ENCODE results near the gene TRAF6.
A peak's percentile ranks its signal among the peaks of the same experiment; 100 is the strongest.

Gene TRAF6

DNA sequence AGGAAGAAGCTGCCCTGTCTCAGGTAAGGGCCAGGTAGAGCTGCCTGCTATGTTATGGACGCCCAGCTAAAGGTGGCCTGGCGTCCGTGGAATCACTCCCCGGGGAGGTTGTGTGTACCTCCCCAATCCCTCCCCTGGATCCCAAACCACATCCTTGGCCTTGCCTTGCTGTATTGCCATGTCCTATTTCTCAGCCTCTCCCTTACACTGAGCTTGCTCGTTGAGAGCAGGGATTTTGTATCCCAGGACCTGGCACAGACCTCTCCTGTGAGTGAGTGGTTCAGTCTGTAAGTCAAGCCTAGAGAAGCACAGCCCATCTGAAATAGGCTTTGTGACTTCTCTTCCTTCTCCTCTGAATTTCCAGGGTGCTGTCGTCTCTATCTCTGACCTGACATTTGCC is 53.9 kb downstream of the TRAF6 start:
- no peak for DNase-seq

- peak; percentile 90 for DNase-seq
Measured at GRCh38 chr11:36455658-36456111, 54.4 kb downstream of the TRAF6 start.

GRCh38 chr11:36454941-36455631 is 55.0 kb downstream of the TRAF6 start:
- DNase-seq, result no peak

DNA sequence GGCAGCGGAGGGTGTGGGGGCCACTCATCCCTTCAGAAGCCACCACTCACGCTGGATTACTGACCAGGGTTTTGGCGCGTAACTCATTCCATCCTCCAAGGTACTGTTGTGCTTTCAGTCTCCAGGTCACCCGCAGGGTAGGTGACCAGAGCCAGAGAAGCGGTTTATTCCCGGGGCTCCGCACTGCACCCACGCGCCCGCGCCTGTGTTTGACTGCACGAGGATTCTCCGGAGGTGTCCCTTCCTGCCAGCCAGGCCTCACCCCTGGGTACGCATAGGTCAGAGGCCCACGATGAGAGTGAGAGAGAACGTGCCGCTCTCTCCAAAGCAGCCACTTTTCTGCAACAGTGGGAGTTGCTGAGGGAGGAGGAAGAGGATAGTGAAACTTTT is 55.5 kb downstream of the TRAF6 start:
- DNase-seq, result no peak

DNA sequence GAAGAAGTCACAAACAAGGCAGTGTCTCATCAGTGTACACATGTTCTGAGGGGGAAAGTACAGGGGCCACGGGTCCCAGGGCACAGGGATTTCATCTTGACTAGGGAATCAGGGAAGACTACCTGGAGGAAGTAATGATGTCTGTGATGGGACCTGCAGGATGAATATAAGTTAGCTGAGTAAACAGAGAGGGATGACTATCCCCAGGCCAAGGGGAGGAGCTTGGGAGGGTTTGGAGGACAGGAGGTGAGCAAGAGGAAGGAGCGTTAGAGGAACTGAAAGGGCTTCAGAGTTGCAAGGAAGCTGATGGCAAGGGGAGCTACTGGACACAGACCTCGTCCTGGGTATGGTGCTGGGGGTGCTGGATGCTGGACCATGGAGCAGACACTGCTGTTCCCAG is 56.4 kb downstream of the TRAF6 start:
- no peak for DNase-seq

GRCh38 chr11:36452961-36453360 is 57.1 kb downstream of the TRAF6 start:
- no peak for DNase-seq

DNA sequence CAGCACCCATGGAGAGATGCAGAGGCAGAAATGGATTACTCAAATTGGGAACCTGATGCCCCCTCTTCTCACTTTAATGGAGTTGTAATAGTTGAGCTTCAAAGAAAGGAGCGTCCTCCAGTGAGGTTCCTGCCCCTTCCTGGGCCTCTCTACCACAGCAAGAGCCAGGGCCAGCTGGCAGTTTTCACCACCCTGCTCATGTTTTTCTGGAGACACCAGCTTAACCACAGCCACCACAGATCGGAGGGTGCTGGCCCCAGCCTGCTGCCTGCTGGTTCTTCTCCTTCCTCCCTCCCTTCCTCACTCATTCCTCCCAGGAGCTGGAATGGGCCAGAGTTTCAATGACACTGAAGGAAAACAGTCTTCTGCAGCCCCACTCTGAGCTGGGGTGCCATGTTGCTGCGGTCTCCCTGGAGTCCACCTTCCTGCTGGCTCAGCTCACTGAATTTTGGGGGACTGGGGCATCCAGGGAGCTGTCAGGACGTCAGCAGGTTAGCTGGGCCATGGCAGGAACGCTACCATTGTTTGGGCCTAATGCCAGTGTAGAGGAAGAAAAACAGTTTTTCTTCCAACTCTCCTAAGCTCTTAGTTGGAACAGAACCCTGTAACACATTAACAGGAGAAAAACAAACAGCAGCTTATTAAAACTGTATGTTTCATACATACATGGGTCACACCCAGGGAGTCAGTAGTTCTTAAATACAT is 57.7 kb downstream of the TRAF6 start:
- DNase-seq, result no peak

DNA sequence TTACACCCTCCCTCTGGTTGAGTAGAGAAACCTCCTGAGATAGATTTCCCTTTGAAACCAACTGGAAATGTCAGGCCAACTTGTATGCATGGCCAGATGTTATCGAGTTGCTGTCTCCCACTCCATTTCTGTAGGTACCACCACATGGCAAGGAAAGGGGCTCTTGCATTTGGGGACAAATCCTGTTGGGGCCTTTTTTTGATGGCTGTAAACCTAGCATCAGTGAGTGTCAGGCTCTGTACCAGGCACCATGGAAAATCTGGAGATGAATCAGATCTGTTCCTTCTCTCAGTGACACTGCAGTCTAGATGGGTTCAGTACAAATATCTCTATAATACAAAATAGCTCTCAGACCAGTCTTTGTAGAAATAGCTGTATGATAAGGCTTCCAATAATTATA is 58.4 kb downstream of the TRAF6 start:
- no peak for DNase-seq

DNA sequence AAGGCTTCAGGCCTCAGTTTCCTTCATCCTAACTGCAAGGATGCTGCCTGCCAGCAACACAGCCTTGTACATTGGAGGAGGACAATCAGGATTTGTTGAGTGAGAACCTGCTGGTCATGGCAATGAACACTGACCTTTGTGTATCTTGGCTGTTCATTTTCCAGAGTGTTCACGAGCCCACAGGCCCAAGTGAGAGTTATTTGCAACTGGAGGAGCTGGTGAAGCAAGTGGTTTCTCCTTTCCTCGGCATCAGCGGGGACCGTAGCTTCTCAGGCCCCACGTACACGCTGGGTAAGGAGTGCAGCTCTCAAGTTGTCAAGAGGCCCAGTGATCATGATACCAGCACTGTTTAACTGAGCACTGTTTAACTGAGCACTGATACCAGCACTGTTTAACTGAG is 59.0 kb downstream of the TRAF6 start:
- no peak for DNase-seq

DNA sequence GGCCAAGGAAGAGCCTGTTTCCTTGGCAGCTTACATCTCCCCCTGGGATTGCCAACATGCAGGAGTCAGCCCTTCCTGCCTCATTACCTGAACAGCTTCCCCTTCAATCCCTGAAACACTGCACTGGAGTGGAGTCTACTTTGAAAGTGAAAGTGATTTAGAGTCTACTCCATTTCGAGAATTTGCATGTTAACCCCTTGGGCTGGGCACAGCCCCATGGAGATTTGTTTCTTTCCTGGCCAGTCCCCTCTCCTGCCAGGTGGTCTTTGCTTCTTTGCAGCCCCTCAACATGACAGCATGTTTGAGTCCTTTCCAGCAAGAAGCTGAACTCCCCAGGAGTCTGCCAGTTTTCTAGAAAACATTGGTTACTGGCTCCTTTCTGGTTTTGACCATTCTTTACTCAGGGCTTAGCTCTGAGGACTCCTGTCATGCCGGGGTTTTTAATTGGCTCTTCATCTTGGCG is 59.9 kb downstream of the TRAF6 start:
- no peak for DNase-seq

GRCh38 chr11:36449561-36450096 is 60.4 kb downstream of the TRAF6 start:
- DNase-seq, result no peak

- DNase-seq, result no peak
Measured at GRCh38 chr11:36447947-36448346, 62.1 kb downstream of the TRAF6 start.

- DNase-seq, result no peak
Measured at GRCh38 chr11:36447514-36447913, 62.6 kb downstream of the TRAF6 start.

GRCh38 chr11:36446135-36446534 is 63.9 kb downstream of the TRAF6 start:
- DNase-seq, result no peak

- no peak for DNase-seq
Measured at GRCh38 chr11:36443661-36444060, 66.4 kb downstream of the TRAF6 start.

GRCh38 chr11:36441610-36442208 is 68.4 kb downstream of the TRAF6 start:
- no peak for DNase-seq

DNA sequence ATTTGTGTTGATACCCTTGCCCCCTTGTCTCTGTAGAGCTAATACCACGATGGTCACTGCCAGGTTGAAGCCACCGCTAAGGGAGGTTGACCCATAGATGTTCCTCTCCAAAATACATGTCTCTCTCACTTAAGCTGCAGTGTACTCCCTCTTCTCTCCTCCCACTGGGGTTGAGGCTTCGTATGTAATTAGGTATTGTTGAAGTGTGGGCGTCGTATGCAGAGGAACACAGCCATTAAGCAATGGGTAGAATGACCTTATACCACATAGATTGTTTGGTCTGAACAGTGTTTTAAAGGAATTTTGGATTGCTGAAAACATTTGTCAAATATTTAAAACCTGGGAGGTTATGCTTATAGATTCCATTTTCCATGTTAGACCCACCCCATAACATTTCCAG is 71.9 kb downstream of the TRAF6 start:
- no peak for DNase-seq

GRCh38 chr11:36437413-36437812 is 72.7 kb downstream of the TRAF6 start:
- no peak for DNase-seq
